OCI-LY7 (cell line): Measurements from ENCODE around the gene HDAC4. TPM values are rescaled to one million over a fixed set of nuclear protein-coding genes. Genes with fewer than 3 reads are reported as not detected.
A peak's percentile ranks its signal among the peaks of the same experiment; 100 is the strongest.

ENCODE experiments used
- BruUV-seq: library from RNA; stranded (reverse); fragments of 400-500 nt; replicated peaks from 2 replicates; lab custom pipeline; 2021; lab: Mats Ljungman, UMichigan
- CTCF ChIA-PET: fragments of 300-600 bp; sonication (Branson Sonifier 250); formaldehyde crosslinking; loops from one replicate; lab custom pipeline; 2022; ENCODE audit warnings: antibody characterized with exemption; ENCODE audit not compliant: unreplicated experiment; lab: Charles Lee
- POLR2A ChIA-PET: fragments of 300-600 bp; sonication (Branson Sonifier 250); formaldehyde crosslinking; loops from one replicate; lab custom pipeline; 2022; ENCODE audit warnings: antibody characterized with exemption; lab: Charles Lee
- DNase-seq: peaks from one replicate; pipeline ENCODE4 v3.0.0-alpha.2; 2015; ENCODE audit warnings: low spot score
- H2AFZ ChIP-seq: fragments of 200-600 bp; sonication (generic), shearing (Covaris generic); 2 replicates; pipeline ENCODE4 v1.6.1; 2014; ENCODE audit warnings: mild to moderate bottlenecking, antibody characterized with exemption, low read length, moderate library complexity
- H3K27ac ChIP-seq: fragments of 200-600 bp; sonication (generic); 2 replicates; pipeline ENCODE4 v1.5.1; 2014; ENCODE audit warnings: mixed run types, low read depth, mild to moderate bottlenecking, moderate library complexity, low read length, inconsistent platforms; ENCODE audit not compliant: poor library complexity, severe bottlenecking
- H3K36me3 ChIP-seq: fragments of 200-600 bp; sonication (generic); 2 replicates; pipeline ENCODE4 v1.6.1; 2014; ENCODE audit warnings: mild to moderate bottlenecking, antibody characterized with exemption, low read length, moderate library complexity, mixed read lengths; ENCODE audit not compliant: insufficient read depth
- H3K4me1 ChIP-seq: fragments of 200-600 bp; sonication (generic); 2 replicates; pipeline ENCODE4 v1.5.1; 2014; ENCODE audit warnings: mild to moderate bottlenecking, low read length; ENCODE audit not compliant: insufficient read depth, poor library complexity, severe bottlenecking
- H3K4me2 ChIP-seq: fragments of 200-600 bp; sonication (generic); 2 replicates; pipeline ENCODE4 v1.6.1; 2014; ENCODE audit warnings: mild to moderate bottlenecking, low read length
- H3K4me3 ChIP-seq: fragments of 200-600 bp; sonication (generic); 2 replicates; pipeline ENCODE4 v1.5.1; 2014; ENCODE audit warnings: mild to moderate bottlenecking, low read depth, low read length; ENCODE audit not compliant: poor library complexity, severe bottlenecking
- H3K79me2 ChIP-seq: fragments of 200-600 bp; sonication (generic); 2 replicates; pipeline ENCODE4 v1.6.1; 2016; ENCODE audit warnings: low read depth, mild to moderate bottlenecking, low read length, moderate library complexity, mixed read lengths; ENCODE audit not compliant: insufficient read depth
- H3K9me2 ChIP-seq: fragments of 200-600 bp; sonication (generic); 2 replicates; pipeline ENCODE4 v1.6.1; 2016; ENCODE audit warnings: mild to moderate bottlenecking, low read length, mixed read lengths; ENCODE audit not compliant: insufficient read depth
- H3K9me3 ChIP-seq: fragments of 200-600 bp; sonication (generic); 2 replicates; pipeline ENCODE4 v1.6.1; 2014; ENCODE audit warnings: mild to moderate bottlenecking, mixed run types, low read length, mixed read lengths
- H4K20me1 ChIP-seq: fragments of 200-600 bp; sonication (generic); 2 replicates; pipeline ENCODE4 v1.6.1; 2014; ENCODE audit warnings: mild to moderate bottlenecking, antibody characterized with exemption, low read length, moderate library complexity, mixed read lengths; ENCODE audit not compliant: insufficient read depth
- EZH2phosphoT487 ChIP-seq: fragments of 200-600 bp; sonication (generic); IDR thresholded peaks from 2 replicates; pipeline ENCODE4 v1.6.1; 2018; ENCODE audit warnings: low read depth, borderline replicate concordance, mild to moderate bottlenecking, mixed run types, antibody characterized with exemption, low read length, moderate library complexity, mixed read lengths
- intact Hi-C: fragments of 100-400 bp; cut with micrococcal nuclease; formaldehyde crosslinking; loops from one replicate; pipeline ENCODE4 v1.10.0; 2022; ENCODE audit not compliant: unreplicated experiment
- total RNA-seq, 2 experiments: library from RNA; depleted of rRNA in 1 of 2; stranded (reverse); fragments of >200 nt in 1 of 2; shearing (Covaris generic) in 1 of 2; gene quantifications; 2 replicates each; pipeline ENCODE4 v1.2.3, GENCODE V29; 2014 to 2022
- TF ChIP-seq, protein P1 (sequence below): fragments of 200-600 bp; sonication (generic); conservative IDR thresholded peaks from 2 replicates; pipeline ENCODE4 v1.5.1; 2014; ENCODE audit warnings: mild to moderate bottlenecking, antibody characterized with exemption, low read length, moderate library complexity, mixed read lengths

The HDAC4 gene
- total RNA-seq, 2 experiments from 2014 or later: 10.2 to 20.6 TPM

DNA sequence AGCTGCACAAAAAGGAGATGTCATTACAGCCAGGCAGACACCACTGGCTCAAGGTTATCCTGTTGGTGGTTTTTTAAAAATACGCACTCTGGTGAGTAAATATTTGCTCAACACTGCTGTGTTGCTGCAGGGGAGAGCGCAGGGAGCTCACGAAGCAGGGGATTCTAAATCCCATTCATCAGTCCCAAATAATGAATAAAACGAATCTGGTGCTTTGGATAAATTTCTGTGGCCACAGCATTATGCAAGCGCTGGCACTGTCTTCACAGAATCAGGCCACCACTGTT lies 256.2 kb downstream of the HDAC4 start:
- H3K27ac ChIP-seq: no peak overlapping the region
- no peaks in the 10 kb centered on the region for H3K36me3 ChIP-seq
- intact Hi-C loops: loop anchor here (1.0 to 10.0 kb wide), 4 partner anchors 110 to 253 kb away; no protein-coding TSS in a partner anchor
- BruUV-seq: no TSS peak
- no peak overlapping the region for H3K4me3 ChIP-seq
- H4K20me1 ChIP-seq: no peaks in the 10 kb centered on the region
- no peaks in the 10 kb centered on the region for H3K79me2 ChIP-seq
- TF ChIP-seq, protein P1, sequence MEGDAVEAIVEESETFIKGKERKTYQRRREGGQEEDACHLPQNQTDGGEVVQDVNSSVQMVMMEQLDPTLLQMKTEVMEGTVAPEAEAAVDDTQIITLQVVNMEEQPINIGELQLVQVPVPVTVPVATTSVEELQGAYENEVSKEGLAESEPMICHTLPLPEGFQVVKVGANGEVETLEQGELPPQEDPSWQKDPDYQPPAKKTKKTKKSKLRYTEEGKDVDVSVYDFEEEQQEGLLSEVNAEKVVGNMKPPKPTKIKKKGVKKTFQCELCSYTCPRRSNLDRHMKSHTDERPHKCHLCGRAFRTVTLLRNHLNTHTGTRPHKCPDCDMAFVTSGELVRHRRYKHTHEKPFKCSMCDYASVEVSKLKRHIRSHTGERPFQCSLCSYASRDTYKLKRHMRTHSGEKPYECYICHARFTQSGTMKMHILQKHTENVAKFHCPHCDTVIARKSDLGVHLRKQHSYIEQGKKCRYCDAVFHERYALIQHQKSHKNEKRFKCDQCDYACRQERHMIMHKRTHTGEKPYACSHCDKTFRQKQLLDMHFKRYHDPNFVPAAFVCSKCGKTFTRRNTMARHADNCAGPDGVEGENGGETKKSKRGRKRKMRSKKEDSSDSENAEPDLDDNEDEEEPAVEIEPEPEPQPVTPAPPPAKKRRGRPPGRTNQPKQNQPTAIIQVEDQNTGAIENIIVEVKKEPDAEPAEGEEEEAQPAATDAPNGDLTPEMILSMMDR: no peak
- no peak for TF ChIP-seq EZH2phosphoT487
- ChIA-PET POLR2A (no interaction called here), CTCF (no interaction called here)
- DNase-seq: no peak
- H3K4me2 ChIP-seq: no peak overlapping the region
- H3K4me1 ChIP-seq: no peaks in the 10 kb centered on the region
- no peaks in the 10 kb centered on the region for H3K9me2 ChIP-seq
- no peak overlapping the region for H2AFZ ChIP-seq
- no peaks in the 10 kb centered on the region for H3K9me3 ChIP-seq

DNA sequence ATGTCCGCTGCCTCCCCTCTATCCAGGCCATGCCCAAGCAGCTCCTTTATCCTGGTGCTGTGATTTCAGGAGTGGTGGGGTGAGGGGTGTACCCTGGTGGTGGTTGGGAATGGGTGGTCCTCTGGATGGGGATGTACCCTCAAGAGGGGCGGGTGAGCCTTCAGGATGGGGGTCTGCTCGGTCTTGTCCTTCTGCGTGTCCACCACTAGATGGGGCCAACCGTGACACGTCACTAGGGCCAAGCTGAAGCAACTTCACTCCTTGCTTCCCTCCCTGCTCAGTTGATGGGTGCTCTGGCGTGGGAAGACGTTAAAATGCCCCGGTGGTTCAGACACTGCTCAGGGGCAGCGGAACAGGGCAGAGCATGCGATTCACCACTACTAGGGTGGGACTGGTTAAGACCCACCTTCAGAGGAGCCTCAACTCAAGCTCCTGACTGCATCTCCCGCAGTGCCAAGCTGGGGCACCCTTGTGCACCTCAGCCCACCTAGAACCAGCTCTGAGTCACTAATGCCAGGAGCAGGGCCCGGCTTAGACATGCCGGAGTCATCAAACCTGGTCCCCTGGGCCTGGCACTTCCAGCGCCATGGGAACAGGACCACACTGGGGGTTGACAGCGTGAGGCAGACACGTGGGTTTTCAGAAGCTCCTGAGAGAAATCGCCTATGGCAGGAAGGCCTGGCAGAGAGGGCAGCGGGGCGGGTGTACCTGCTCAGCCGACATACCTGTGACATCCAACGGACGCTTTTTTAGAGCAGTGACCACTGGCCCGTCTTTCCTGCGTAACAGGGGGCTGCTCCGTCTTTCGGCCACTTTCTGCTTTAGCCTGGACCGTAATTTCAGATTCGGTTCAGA lies 256.7 kb downstream of the HDAC4 start:
- H2AFZ ChIP-seq: no peak overlapping the region
- CTCF ChIA-PET: no interaction called here
- BruUV-seq: no TSS peak
- H3K36me3 ChIP-seq: no peaks in the 10 kb centered on the region
- no peaks in the 10 kb centered on the region for H3K4me1 ChIP-seq
- POLR2A ChIA-PET: no interaction called here
- DNase-seq: peak; percentile 47
- H4K20me1 ChIP-seq: no peaks in the 10 kb centered on the region
- H3K4me2 ChIP-seq: no peak overlapping the region
- H3K4me3 ChIP-seq: no peak overlapping the region
- intact Hi-C loops: loop anchor here (1.0 to 10.0 kb wide), 4 partner anchors 111 to 253 kb away; no protein-coding TSS in a partner anchor
- no peak for TF ChIP-seq EZH2phosphoT487
- TF ChIP-seq, protein P1: peak; percentile 74
- no peaks in the 10 kb centered on the region for H3K9me3 ChIP-seq
- H3K27ac ChIP-seq: no peak overlapping the region
- no peaks in the 10 kb centered on the region for H3K9me2 ChIP-seq
- no peaks in the 10 kb centered on the region for H3K79me2 ChIP-seq

DNA sequence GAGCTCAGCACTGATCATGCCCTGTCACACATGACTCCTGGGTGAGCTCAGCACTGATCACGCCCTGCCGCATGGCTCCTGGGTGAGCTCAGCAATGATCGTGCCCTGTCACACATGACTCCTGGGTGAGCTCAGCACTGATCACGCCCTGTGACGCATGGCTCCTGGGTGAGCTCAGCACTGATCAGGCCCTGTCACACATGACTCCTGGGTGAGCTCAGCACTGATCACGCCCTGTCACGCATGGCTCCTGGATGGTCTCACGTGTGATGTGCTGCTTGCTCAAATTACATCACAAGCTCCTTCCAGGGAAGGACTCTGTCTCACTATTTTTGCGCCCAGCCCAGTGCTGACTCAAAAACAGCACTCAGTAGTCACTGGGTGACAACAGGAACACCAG lies 258.0 kb downstream of the HDAC4 start:
- Histone ChIP-seq H2AFZ (no peak overlapping the region), H3K4me3 (no peak overlapping the region), H3K79me2 (no peaks in the 10 kb centered on the region), H3K36me3 (no peaks in the 10 kb centered on the region), H3K9me2 (no peaks in the 10 kb centered on the region), H3K4me1 (no peaks in the 10 kb centered on the region), H4K20me1 (no peaks in the 10 kb centered on the region), H3K4me2 (no peak overlapping the region), H3K9me3 (no peaks in the 10 kb centered on the region), H3K27ac (no peak overlapping the region)
- no peak for TF ChIP-seq EZH2phosphoT487
- TF ChIP-seq, protein P1: no peak
- DNase-seq: no peak
- CTCF ChIA-PET: interaction anchor here (0.7 kb wide), 1 partner anchor 598 kb away, joined by 16 read pairs; no protein-coding TSS in a partner anchor
- intact Hi-C loops: loop anchor here (5.0 to 10.0 kb wide), 3 partner anchors 112 to 239 kb away; no protein-coding TSS in a partner anchor
- no TSS peak for BruUV-seq
- POLR2A ChIA-PET: no interaction called here
